Stimulated activated memory B cell treated with anti-CD40 and anti-IgM and Interleukin-4, amounts not matched to agents 10 μg/mL and 1 μg/mL and 100 μg/mL, for 72 hours (primary cell): Measurements from ENCODE around the gene JMJD4.
A peak's percentile ranks its signal among the peaks of the same experiment; 100 is the strongest.

Experiments used
- ATAC-seq: fragments of 150-1000 bp; cut with Tn5 transposase; 2 replicates; pipeline ENCODE4 v1.10.0; 2021
- H3K27ac Mint-ChIP-seq: one replicate; pipeline ENCODE4 v1.8.0; 2022; ENCODE audit warnings: mild to moderate bottlenecking, mixed read lengths
- H3K27me3 Mint-ChIP-seq: one replicate; pipeline ENCODE4 v1.8.0; 2022; ENCODE audit warnings: mixed read lengths
- H3K36me3 Mint-ChIP-seq: one replicate; pipeline ENCODE4 v1.8.0; 2022; ENCODE audit warnings: mixed read lengths
- H3K4me1 Mint-ChIP-seq: one replicate; pipeline ENCODE4 v1.8.0; 2022; ENCODE audit warnings: mixed read lengths
- H3K4me3 Mint-ChIP-seq: one replicate; pipeline ENCODE4 v1.8.0; 2022; ENCODE audit warnings: mild to moderate bottlenecking, moderate library complexity, mixed read lengths
- H3K9me3 Mint-ChIP-seq: one replicate; pipeline ENCODE4 v1.8.0; 2022; ENCODE audit warnings: mixed read lengths

JMJD4 gene

DNA sequence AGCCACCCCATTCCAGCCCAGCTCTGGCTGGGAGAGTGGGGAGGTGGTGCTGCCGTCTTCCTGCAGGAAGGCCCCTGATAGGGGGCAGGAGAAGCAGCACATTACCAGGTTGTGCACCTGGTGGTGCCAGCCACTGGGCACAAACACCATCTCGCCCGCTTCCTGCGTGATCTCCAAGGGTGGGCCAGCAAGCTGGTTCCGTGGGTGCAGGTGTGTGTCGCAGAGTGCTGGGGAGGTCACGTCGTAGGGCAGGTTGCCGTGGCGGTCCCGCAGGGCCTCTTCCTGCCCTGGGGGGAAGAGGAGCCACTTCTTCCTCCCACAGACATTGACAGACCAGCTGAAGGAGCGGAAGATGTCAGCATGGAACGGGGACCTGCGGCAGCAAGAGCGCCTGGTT lies 1.8 kb downstream of the JMJD4 start:
- Mint-ChIP-seq H3K4me1 (peaks cover 71% of the 10 kb centered on the region), H3K36me3 (peaks cover 15% of the 10 kb centered on the region), H3K27me3 (no peaks in the 10 kb centered on the region), H3K4me3 (peak overlapping the region; percentile 59), H3K27ac (peak overlapping the region; percentile 35), H3K9me3 (no peaks in the 10 kb centered on the region)
- no peak for ATAC-seq

- Mint-ChIP-seq H3K4me1 (peaks cover 72% of the 10 kb centered on the region), H3K27ac (peak overlapping the region; percentile 35), H3K9me3 (no peaks in the 10 kb centered on the region), H3K27me3 (no peaks in the 10 kb centered on the region), H3K36me3 (peaks cover 12% of the 10 kb centered on the region), H3K4me3 (peak overlapping the region; percentile 44)
- ATAC-seq = no peak
Observed at GRCh38 chr1:227732586-227733308, 2.4 kb downstream of the JMJD4 start.

DNA sequence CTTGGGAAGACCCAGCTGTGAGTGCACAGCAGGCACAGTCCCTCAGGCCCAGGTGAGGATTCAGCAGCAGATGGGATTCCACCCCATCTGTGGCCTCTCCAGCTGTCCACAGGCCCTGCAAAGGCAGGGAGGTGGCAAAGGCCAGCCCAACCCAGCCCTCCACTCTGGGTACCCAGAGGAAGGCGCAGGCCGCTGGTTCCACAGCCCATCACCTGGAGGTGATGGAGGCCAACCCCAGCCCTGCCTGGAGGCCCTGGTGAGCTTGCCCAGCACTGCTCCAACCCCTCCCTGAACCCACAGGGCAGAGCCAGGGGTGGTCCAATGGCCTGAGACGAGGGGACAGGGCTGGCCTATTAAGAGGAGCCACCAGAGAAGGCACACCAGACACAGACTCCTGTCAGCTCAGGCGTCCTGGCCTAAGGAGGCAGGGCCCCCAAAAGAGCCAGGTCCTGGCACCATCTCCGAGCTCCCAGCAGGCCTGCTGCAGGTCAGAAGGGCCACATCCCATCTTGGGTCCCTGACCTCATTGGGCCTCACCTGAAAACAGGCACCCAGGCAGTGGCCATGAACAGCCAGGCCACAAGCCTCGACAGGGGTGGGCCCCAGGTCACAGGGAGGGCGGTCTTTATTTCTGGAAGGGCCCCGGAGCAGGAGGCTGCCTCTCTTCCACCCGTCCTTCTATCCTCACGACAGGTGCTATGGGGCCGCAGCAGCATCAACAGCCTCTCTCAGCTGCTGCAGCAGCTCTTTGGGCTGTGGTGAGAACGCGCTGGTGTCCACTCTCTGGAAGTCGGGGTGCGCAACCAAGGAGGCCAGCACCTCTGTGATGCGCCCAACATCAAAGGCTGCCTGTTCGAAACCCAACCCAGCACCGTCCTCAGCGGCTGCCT lies 3.2 kb downstream of the JMJD4 start:
- no peak for ATAC-seq
- Mint-ChIP-seq H3K9me3 (no peaks in the 10 kb centered on the region), H3K4me1 (peaks cover 72% of the 10 kb centered on the region), H3K36me3 (peaks cover 12% of the 10 kb centered on the region), H3K27me3 (no peaks in the 10 kb centered on the region), H3K4me3 (no peak overlapping the region), H3K27ac (no peak overlapping the region)

GRCh38 chr1:227731241-227731677 lies 3.8 kb downstream of the JMJD4 start:
- peaks cover 12% of the 10 kb centered on the region for H3K36me3 Mint-ChIP-seq
- no peaks in the 10 kb centered on the region for H3K27me3 Mint-ChIP-seq
- H3K27ac Mint-ChIP-seq = no peak overlapping the region
- ATAC-seq = no peak
- H3K4me3 Mint-ChIP-seq = no peak overlapping the region
- peaks cover 70% of the 10 kb centered on the region for H3K4me1 Mint-ChIP-seq
- H3K9me3 Mint-ChIP-seq = no peaks in the 10 kb centered on the region

DNA sequence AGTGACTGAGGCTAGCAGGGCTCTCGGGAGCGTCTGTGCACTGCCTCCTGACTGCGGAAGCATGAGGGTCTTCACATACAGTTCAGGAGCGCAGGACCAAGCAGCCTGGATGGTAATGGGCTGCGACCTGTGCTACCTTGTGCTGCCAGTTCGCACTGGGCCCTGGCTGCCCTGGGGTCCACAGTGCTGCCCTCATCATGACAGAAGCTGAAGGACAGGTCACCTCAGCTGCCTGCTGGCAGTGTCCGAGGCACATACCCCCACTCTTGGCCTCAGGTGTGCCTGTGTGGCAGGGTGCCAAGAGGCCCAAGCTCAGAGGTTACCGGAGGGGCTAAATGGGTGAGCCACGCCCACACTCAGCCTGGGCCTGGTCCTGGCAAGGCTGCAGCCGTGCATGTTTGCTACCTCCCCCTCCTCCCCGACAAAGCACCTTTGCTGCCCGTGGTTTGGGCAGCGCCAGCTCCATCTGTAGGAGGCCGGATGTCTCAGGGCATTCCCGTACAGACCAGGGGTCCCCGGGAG lies 4.4 kb downstream of the JMJD4 start:
- Mint-ChIP-seq H3K27ac (no peak overlapping the region), H3K4me3 (no peak overlapping the region), H3K36me3 (peaks cover 12% of the 10 kb centered on the region), H3K27me3 (no peaks in the 10 kb centered on the region), H3K4me1 (peaks cover 65% of the 10 kb centered on the region), H3K9me3 (no peaks in the 10 kb centered on the region)
- no peak for ATAC-seq

DNA sequence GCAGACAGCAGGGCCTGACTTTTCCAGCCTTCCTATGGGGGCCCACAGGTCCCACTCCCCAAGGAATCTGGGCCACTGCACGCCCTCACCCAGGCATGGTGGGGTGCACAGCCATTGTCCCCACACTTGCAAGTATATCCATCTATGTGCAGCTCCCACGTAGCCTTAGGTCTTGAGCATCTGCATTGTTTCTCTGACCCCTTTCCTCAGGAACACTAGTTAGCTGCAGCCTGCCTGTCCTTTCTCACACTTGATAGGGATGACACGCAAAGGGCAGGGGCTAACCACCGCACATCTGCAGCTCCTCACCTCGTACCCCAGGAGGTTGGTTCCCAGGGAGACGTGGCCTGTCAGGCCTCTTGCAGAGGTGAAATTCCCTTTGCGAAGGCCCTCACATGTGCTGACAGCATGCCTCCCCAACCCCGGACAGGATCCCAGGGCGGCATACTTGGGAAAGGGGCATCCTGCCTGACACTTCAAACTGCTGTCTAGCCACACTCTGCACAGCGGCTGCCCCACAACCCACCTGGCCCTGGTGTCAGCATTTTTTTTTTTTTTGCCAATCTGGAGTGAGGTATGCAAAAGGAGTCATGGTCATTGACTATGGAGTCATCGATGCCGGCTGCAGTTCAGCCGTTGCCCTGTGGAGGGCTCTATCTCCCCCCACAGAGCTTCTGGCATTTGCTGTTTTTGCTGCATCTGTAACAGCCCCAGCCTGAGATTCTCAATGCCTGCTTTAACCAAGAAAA lies 5.0 kb downstream of the JMJD4 start:
- no peak overlapping the region for H3K4me3 Mint-ChIP-seq
- H3K27me3 Mint-ChIP-seq = no peaks in the 10 kb centered on the region
- ATAC-seq = no peak
- no peak overlapping the region for H3K27ac Mint-ChIP-seq
- peaks cover 60% of the 10 kb centered on the region for H3K4me1 Mint-ChIP-seq
- no peaks in the 10 kb centered on the region for H3K9me3 Mint-ChIP-seq
- peaks cover 12% of the 10 kb centered on the region for H3K36me3 Mint-ChIP-seq

DNA sequence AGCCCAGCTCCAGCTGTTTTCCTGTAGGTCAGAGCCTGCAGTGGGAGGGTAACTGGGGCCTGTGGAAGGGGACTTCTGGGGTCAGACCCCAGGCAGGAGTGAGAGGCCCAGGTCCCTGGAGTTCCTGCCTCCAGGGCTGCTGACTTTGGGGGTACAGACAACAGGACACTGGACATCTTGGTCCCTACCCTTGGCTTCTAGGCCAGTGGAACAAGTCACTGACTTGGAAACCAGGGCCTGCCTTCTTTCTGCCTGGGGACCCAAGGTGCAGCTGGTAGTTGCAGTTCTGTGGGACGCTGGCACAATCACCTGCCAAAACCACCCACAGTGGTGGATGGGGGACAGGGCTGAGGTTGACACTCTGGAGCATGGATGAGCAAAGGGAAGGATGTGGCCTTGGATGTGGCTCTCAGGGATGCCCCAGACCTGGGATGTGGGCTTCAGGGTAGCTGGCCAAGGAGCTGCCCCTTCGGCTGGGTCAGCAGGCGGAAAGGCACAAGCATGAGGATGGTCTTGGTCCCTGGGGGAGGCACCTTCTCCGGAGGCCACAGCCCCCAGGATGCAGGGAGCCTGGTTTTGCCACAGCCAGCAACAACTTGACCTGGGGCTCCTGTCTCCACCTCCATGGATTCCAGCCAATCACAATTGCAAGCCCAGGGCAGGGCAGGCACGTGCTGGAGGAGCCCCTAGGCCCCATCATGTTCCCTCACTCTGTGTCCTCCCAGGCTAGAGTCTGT lies 5.8 kb downstream of the JMJD4 start:
- peak overlapping the region; percentile 80 for H3K27ac Mint-ChIP-seq
- ATAC-seq = no peak
- H3K4me3 Mint-ChIP-seq = peak overlapping the region; percentile 92
- H3K36me3 Mint-ChIP-seq = peaks cover 12% of the 10 kb centered on the region
- peaks cover 57% of the 10 kb centered on the region for H3K4me1 Mint-ChIP-seq
- no peaks in the 10 kb centered on the region for H3K27me3 Mint-ChIP-seq
- no peaks in the 10 kb centered on the region for H3K9me3 Mint-ChIP-seq

- ATAC-seq = no peak
- H3K27me3 Mint-ChIP-seq = no peaks in the 10 kb centered on the region
- H3K9me3 Mint-ChIP-seq = no peaks in the 10 kb centered on the region
- H3K36me3 Mint-ChIP-seq = peaks cover 12% of the 10 kb centered on the region
- H3K27ac Mint-ChIP-seq = peak overlapping the region; percentile 80
- H3K4me3 Mint-ChIP-seq = peak overlapping the region; percentile 92
- H3K4me1 Mint-ChIP-seq = peaks cover 52% of the 10 kb centered on the region
Observed at GRCh38 chr1:227728892-227729143, 6.3 kb downstream of the JMJD4 start.

- no peaks in the 10 kb centered on the region for H3K27me3 Mint-ChIP-seq
- peak overlapping the region; percentile 80 for H3K27ac Mint-ChIP-seq
- peaks cover 12% of the 10 kb centered on the region for H3K36me3 Mint-ChIP-seq
- H3K4me3 Mint-ChIP-seq = peak overlapping the region; percentile 92
- peaks cover 46% of the 10 kb centered on the region for H3K4me1 Mint-ChIP-seq
- H3K9me3 Mint-ChIP-seq = no peaks in the 10 kb centered on the region
- peak; percentile 69 for ATAC-seq
Observed at GRCh38 chr1:227728059-227728891, 6.8 kb downstream of the JMJD4 start.

DNA sequence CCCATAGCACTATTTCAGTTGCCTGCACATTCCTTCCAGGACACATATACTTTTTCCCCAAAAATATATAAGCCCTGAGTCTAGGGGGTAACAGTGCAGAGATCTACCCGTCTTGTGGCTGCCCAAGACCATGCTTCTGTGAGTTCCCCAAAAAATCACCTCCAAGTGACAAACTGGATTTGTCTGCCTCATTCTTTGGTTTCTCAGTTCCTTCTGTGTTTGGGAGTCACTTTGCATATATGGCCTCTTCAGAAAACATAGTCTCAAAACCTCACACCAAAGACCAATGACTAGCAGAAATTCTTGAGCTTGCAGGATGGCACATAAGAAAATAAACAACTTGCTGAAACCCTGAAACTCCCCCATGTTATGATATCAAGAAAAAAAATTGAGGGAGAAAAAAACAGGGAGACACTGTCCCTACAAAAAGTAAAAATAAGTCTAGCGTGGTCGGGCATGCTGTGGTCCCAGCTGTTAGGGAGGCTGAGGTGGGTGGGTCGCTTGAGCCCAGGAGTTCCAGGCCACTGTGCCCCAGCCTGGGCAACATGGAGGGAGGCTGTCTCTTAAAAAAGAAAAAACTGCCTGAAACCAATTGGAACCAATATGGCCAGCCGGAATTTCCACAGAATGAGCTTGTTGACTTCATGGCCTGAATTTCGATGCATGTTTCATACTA lies 8.0 kb downstream of the JMJD4 start:
- ATAC-seq = peak; percentile 61
- Mint-ChIP-seq H3K36me3 (peaks cover under 1% of the 10 kb centered on the region), H3K4me1 (peaks cover 40% of the 10 kb centered on the region), H3K9me3 (peaks cover 8% of the 10 kb centered on the region), H3K27me3 (no peaks in the 10 kb centered on the region), H3K4me3 (peak overlapping the region; percentile 3), H3K27ac (peak overlapping the region; percentile 80)

DNA sequence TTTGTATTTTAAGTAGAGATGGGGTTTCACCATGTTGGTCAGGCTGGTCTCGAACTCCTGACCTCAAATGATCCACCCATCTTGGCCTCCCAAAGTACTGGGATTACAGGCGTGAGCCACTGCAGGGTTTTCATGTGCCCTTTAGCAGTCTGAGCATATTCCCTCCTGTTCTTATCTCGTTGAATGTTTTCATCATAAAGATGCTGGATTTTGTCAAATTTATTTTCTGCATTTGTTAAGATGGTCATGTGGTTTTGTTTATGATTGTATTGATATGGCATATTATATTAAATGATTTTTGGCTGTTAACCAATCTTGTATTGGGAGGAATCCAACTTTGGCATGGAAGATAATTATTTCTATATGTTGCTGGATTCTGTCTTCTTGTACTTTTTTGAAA lies 8.8 kb downstream of the JMJD4 start:
- no peak for ATAC-seq
- H3K4me3 Mint-ChIP-seq = no peak overlapping the region
- H3K4me1 Mint-ChIP-seq = peaks cover 40% of the 10 kb centered on the region
- no peak overlapping the region for H3K27ac Mint-ChIP-seq
- no peaks in the 10 kb centered on the region for H3K36me3 Mint-ChIP-seq
- H3K9me3 Mint-ChIP-seq = peaks cover 12% of the 10 kb centered on the region
- no peaks in the 10 kb centered on the region for H3K27me3 Mint-ChIP-seq

DNA sequence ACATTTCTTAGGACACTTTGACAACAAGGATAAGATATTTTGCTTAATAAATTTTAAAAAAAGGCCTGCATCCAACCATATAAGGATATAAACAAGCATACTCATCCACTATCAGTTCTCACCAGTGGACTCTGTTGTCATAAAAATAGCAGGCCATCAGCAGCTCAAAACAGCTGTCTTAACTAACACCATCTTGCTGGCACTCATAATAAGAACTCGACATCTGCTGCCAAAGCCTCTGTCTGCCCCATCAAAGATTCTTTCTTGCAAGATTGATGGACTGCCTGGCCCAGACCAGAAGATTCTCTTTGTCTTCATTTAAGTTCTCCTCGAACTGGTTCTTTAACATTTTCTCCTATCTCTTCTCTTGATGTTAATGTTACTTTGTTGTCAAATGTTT lies 10.1 kb downstream of the JMJD4 start:
- Mint-ChIP-seq H3K27ac (no peak overlapping the region), H3K27me3 (no peaks in the 10 kb centered on the region), H3K4me3 (no peak overlapping the region), H3K9me3 (peaks cover 20% of the 10 kb centered on the region), H3K36me3 (peaks cover 4% of the 10 kb centered on the region), H3K4me1 (peaks cover 36% of the 10 kb centered on the region)
- ATAC-seq = no peak

- H3K9me3 Mint-ChIP-seq = peaks cover 31% of the 10 kb centered on the region
- no peaks in the 10 kb centered on the region for H3K27me3 Mint-ChIP-seq
- no peak for ATAC-seq
- H3K4me3 Mint-ChIP-seq = no peak overlapping the region
- H3K27ac Mint-ChIP-seq = no peak overlapping the region
- peaks cover 12% of the 10 kb centered on the region for H3K36me3 Mint-ChIP-seq
- peaks cover 20% of the 10 kb centered on the region for H3K4me1 Mint-ChIP-seq
Observed at GRCh38 chr1:227723474-227723873, 11.6 kb downstream of the JMJD4 start.

DNA sequence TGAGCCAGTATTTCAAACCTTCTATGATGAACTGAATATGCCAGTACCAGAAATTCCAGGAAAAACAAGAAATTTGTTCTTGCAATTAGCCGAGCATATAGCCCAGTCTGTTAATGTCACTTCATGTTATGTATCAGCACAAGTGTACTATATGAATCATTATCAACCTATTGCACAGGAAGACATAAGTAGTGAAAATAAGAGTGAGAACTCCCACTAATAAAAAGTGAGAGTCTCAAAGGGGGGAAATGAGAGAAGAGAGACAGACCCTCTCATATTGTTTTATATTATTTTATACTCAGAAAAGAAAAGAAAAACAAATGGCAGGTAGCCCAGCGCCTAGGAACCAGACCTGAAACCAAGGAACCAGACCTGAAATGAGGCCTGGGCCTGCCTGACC lies 16.2 kb downstream of the JMJD4 start:
- peaks cover 18% of the 10 kb centered on the region for H3K36me3 Mint-ChIP-seq
- H3K4me3 Mint-ChIP-seq = no peak overlapping the region
- no peak for ATAC-seq
- H3K9me3 Mint-ChIP-seq = peaks cover 54% of the 10 kb centered on the region
- H3K27ac Mint-ChIP-seq = no peak overlapping the region
- no peaks in the 10 kb centered on the region for H3K27me3 Mint-ChIP-seq
- H3K4me1 Mint-ChIP-seq = no peaks in the 10 kb centered on the region
